Measurements from ENCODE around the gene CLUH.
"Not testable (repeated sequence)": the region's sequence is repeated elsewhere in the genome, so short reads cannot be mapped to it uniquely, and the experiment has no call there.

CLUH gene

DNA sequence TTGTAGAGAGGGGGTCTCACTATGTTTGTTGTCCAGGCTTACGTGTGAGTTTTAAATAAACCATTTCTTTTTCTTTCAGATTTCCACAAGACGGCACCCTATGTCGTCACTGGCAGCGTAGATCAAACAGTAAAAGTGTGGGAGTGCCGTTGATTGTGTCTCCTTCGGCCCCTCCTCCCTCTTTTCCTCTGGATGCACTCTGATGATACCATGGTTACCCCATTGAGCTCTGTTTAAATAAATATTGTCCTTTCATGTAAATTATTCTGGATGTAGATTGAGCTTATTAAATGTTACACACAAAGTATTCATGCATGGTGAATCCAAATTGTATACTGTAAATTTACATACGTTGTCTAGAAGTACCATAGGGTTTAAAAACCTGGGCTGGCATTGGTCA is 29.9 kb downstream of the CLUH start:
- Histone ChIP-seq H2AFZ (ENCODE audit: low read length) (no peak overlapping the region), H4K20me1 (ENCODE audit: insufficient read depth, low read length) (no peaks in the 10 kb centered on the region), H3K9me3 (replicated peaks; ENCODE audit: insufficient read depth, low read length) (no peaks in the 10 kb centered on the region), H3K79me2 (ENCODE audit: low read length) (peaks cover 10% of the 10 kb centered on the region), H3K9ac (ENCODE audit: low read length) (no peak overlapping the region), H3K27me3 (replicated peaks; ENCODE audit: insufficient read depth, low read length) (no peaks in the 10 kb centered on the region), H3K36me3 (replicated peaks; ENCODE audit: insufficient read depth, low read length) (peaks cover 15% of the 10 kb centered on the region), H3K4me3 (ENCODE audit: low read length) (no peak overlapping the region), H3F3A (ENCODE audit: insufficient read depth, low read length) (peaks cover 12% of the 10 kb centered on the region; the same call in 1 of the 2 replicates), H3K4me2 (ENCODE audit: low read depth, low read length) (no peak overlapping the region), H3K4me1 (ENCODE audit: low read length) (no peaks in the 10 kb centered on the region), H3K27ac (ENCODE audit: low read length) (no peak overlapping the region), H3K9me2 (replicated peaks; ENCODE audit: insufficient read depth, low read length) (no peaks in the 10 kb centered on the region)
- TF ChIP-seq EZH2 (optimal IDR thresholded peaks at IDR 0.05; ENCODE audit: low read depth, low read length) (no peak), EZH2phosphoT487 (IDR thresholded peaks at IDR 0.05; ENCODE audit: low read length) (no peak)
- TF ChIP-seq, protein P1, sequence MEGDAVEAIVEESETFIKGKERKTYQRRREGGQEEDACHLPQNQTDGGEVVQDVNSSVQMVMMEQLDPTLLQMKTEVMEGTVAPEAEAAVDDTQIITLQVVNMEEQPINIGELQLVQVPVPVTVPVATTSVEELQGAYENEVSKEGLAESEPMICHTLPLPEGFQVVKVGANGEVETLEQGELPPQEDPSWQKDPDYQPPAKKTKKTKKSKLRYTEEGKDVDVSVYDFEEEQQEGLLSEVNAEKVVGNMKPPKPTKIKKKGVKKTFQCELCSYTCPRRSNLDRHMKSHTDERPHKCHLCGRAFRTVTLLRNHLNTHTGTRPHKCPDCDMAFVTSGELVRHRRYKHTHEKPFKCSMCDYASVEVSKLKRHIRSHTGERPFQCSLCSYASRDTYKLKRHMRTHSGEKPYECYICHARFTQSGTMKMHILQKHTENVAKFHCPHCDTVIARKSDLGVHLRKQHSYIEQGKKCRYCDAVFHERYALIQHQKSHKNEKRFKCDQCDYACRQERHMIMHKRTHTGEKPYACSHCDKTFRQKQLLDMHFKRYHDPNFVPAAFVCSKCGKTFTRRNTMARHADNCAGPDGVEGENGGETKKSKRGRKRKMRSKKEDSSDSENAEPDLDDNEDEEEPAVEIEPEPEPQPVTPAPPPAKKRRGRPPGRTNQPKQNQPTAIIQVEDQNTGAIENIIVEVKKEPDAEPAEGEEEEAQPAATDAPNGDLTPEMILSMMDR (IDR thresholded peaks at IDR 0.05; ENCODE audit: low read length), result no peak
- no peak for DNase-seq

DNA sequence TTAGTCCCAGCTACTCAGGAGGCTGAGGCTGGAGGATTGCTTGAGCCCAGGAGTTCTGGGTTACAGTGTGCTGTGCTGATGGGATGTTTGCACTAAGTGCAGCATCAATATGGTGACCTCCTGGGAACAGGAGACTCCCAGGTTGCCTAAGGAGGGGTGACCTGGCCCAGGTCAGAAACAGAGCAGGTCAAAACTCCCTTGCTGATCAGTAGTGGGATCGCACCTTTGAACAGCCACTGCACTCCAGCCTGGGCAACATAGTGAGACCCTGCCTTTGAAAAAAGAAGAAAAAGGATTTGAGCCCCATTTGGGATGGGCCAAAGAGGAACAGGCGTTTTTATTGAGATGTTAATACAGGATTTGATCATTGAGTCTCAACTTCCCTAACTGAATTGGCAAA is 30.6 kb downstream of the CLUH start:
- H3K4me2 ChIP-seq (ENCODE audit: low read depth, low read length), result no peak overlapping the region
- peaks cover 15% of the 10 kb centered on the region for H3K36me3 ChIP-seq (replicated peaks; ENCODE audit: insufficient read depth, low read length)
- no peaks in the 10 kb centered on the region for H4K20me1 ChIP-seq (ENCODE audit: insufficient read depth, low read length)

DNA sequence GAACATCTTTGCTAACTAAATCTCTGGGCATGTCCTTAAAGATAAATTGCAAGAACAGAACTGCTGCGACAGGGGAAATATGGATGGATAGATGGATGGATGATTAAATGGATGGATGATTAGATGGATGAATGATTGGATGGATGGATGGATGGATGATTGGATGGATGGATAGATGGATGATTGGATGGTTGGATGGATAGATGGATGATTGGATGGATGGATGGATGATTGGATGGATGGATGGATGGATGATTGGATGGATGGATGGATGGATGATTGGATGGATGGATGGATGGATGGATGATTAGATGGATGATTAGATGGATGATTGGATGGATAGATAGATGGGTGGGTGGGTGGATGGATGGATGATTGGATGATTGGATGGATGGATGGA is 32.3 kb downstream of the CLUH start:
- H3K9me3 ChIP-seq (replicated peaks; ENCODE audit: insufficient read depth, low read length); H3K4me3 ChIP-seq (ENCODE audit: low read length); H3K27me3 ChIP-seq (replicated peaks; ENCODE audit: insufficient read depth, low read length); H3K27ac ChIP-seq (ENCODE audit: low read length); DNase-seq; H3F3A ChIP-seq (ENCODE audit: insufficient read depth, low read length); H3K9ac ChIP-seq (ENCODE audit: low read length); H3K9me2 ChIP-seq (replicated peaks; ENCODE audit: insufficient read depth, low read length); H2AFZ ChIP-seq (ENCODE audit: low read length); H4K20me1 ChIP-seq (ENCODE audit: insufficient read depth, low read length); H3K4me2 ChIP-seq (ENCODE audit: low read depth, low read length); H3K4me1 ChIP-seq (ENCODE audit: low read length): not testable (repeated sequence)
- Histone ChIP-seq H3K36me3 (replicated peaks; ENCODE audit: insufficient read depth, low read length) (peaks cover 20% of the 10 kb centered on the region), H3K79me2 (ENCODE audit: low read length) (peaks cover 31% of the 10 kb centered on the region)

More for the DNA sequence above, 30.6 kb downstream of the CLUH start:
- peaks cover 11% of the 10 kb centered on the region; the same call in 1 of the 2 replicates for H3F3A ChIP-seq (ENCODE audit: insufficient read depth, low read length)
- H3K4me1 ChIP-seq (ENCODE audit: low read length), result no peaks in the 10 kb centered on the region
- DNase-seq, result no peak
- H3K79me2 ChIP-seq (ENCODE audit: low read length), result peaks cover 17% of the 10 kb centered on the region
- no peaks in the 10 kb centered on the region for H3K9me2 ChIP-seq (replicated peaks; ENCODE audit: insufficient read depth, low read length)
- no peak overlapping the region for H2AFZ ChIP-seq (ENCODE audit: low read length)
- H3K27me3 ChIP-seq (replicated peaks; ENCODE audit: insufficient read depth, low read length), result no peaks in the 10 kb centered on the region
- no peak overlapping the region for H3K27ac ChIP-seq (ENCODE audit: low read length)
- no peak overlapping the region for H3K9ac ChIP-seq (ENCODE audit: low read length)
- no peak overlapping the region for H3K4me3 ChIP-seq (ENCODE audit: low read length)
- TF ChIP-seq EZH2phosphoT487 (IDR thresholded peaks at IDR 0.05; ENCODE audit: low read length), result no peak
- no peak for TF ChIP-seq EZH2 (optimal IDR thresholded peaks at IDR 0.05; ENCODE audit: low read depth, low read length)
- TF ChIP-seq, protein P1 (IDR thresholded peaks at IDR 0.05; ENCODE audit: low read length), result no peak
- no peaks in the 10 kb centered on the region for H3K9me3 ChIP-seq (replicated peaks; ENCODE audit: insufficient read depth, low read length)

DNA sequence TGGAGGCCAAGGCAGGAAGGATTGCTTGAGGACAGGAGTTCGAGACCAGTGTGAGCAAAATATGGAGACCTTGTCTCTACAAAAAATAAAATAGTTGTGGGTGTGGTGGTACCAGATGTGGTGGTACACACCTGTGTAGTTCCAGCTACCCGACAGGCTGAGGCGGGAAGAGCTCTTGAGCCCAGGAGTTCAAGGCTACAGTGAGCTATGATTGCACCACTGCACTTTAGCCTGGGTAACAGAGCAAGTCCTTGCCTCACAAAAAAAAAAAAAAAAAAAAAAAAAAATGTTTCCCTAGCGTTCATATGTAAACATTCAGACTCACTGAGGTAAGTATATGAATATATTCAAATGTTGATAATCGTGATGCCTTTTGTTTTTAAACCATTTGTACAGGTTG is 39.5 kb downstream of the CLUH start:
- Histone ChIP-seq H3K4me2 (ENCODE audit: low read depth, low read length) (no peak overlapping the region), H3K27ac (ENCODE audit: low read length) (no peak overlapping the region), H3K4me3 (ENCODE audit: low read length) (no peak overlapping the region), H3K9ac (ENCODE audit: low read length) (no peak overlapping the region), H3K36me3 (replicated peaks; ENCODE audit: insufficient read depth, low read length) (peaks cover 15% of the 10 kb centered on the region), H4K20me1 (ENCODE audit: insufficient read depth, low read length) (no peaks in the 10 kb centered on the region; the same call in 1 of the 2 replicates), H3K79me2 (ENCODE audit: low read length) (peaks cover 69% of the 10 kb centered on the region), H3K9me2 (replicated peaks; ENCODE audit: insufficient read depth, low read length) (no peaks in the 10 kb centered on the region), H3K4me1 (ENCODE audit: low read length) (no peaks in the 10 kb centered on the region), H3K27me3 (replicated peaks; ENCODE audit: insufficient read depth, low read length) (no peaks in the 10 kb centered on the region), H2AFZ (ENCODE audit: low read length) (no peak overlapping the region), H3K9me3 (replicated peaks; ENCODE audit: insufficient read depth, low read length) (no peaks in the 10 kb centered on the region), H3F3A (ENCODE audit: insufficient read depth, low read length) (peaks cover 3% of the 10 kb centered on the region; the same call in 1 of the 2 replicates)
- no peak for DNase-seq
- TF ChIP-seq, protein P1 (IDR thresholded peaks at IDR 0.05; ENCODE audit: low read length), result no peak
- no peak for TF ChIP-seq EZH2 (optimal IDR thresholded peaks at IDR 0.05; ENCODE audit: low read depth, low read length)
- no peak for TF ChIP-seq EZH2phosphoT487 (IDR thresholded peaks at IDR 0.05; ENCODE audit: low read length)

DNA sequence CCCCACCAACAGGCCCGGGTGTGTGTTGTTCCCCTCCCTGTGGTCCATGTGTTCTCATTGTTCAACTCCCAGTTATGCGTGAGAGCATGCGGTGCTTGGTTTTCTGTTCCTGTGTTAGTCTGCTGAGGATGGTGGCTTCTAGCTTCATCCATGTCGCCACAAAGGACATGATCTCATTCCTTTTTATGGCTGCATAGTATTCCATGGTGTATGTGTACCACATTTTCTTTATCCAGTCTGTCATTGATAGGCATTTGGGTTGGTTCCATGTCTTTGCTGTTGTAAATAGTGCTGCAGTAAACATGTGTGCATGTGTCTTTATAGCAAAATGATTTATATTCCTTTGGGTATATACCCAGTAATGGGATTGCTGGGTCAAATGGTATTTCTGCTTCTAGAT is 51.2 kb downstream of the CLUH start:
- H3K36me3 ChIP-seq (replicated peaks; ENCODE audit: insufficient read depth, low read length); H3K9me3 ChIP-seq (replicated peaks; ENCODE audit: insufficient read depth, low read length); H3K4me3 ChIP-seq (ENCODE audit: low read length); H3K4me1 ChIP-seq (ENCODE audit: low read length); H3K9me2 ChIP-seq (replicated peaks; ENCODE audit: insufficient read depth, low read length); H3K9ac ChIP-seq (ENCODE audit: low read length); DNase-seq; H3K27ac ChIP-seq (ENCODE audit: low read length); H2AFZ ChIP-seq (ENCODE audit: low read length); H3F3A ChIP-seq (ENCODE audit: insufficient read depth, low read length); H3K4me2 ChIP-seq (ENCODE audit: low read depth, low read length); H3K27me3 ChIP-seq (replicated peaks; ENCODE audit: insufficient read depth, low read length): not testable (repeated sequence)
- H4K20me1 ChIP-seq (ENCODE audit: insufficient read depth, low read length), result peaks cover 19% of the 10 kb centered on the region
- H3K79me2 ChIP-seq (ENCODE audit: low read length), result peaks cover 99% of the 10 kb centered on the region

DNA sequence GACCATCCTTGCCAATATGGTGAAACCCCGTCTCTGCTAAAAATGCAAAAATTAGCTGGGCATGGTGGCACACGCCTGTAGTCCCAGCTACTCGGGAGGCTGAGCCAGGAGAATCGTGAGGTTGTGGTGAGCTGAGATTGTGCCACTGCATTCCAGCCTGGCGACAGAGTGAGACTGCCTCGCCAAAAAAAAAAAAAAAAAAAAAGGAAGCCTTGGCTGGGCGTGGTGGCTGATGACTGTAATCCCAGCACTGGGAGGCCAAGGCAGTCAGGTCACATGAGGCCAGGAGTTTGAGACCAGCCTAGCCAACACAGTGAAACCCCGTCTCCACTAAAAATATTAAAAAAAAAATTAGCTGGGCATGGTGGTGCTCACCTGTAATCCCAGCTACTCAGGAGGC is 52.2 kb downstream of the CLUH start:
- not testable (repeated sequence) for H3K9me2 ChIP-seq (replicated peaks; ENCODE audit: insufficient read depth, low read length); H3K36me3 ChIP-seq (replicated peaks; ENCODE audit: insufficient read depth, low read length); H3K4me3 ChIP-seq (ENCODE audit: low read length); DNase-seq; H3K4me1 ChIP-seq (ENCODE audit: low read length); H3K9ac ChIP-seq (ENCODE audit: low read length); H3K4me2 ChIP-seq (ENCODE audit: low read depth, low read length); H3K9me3 ChIP-seq (replicated peaks; ENCODE audit: insufficient read depth, low read length); H2AFZ ChIP-seq (ENCODE audit: low read length); H3K27me3 ChIP-seq (replicated peaks; ENCODE audit: insufficient read depth, low read length); H3K27ac ChIP-seq (ENCODE audit: low read length); H3F3A ChIP-seq (ENCODE audit: insufficient read depth, low read length)
- Histone ChIP-seq H3K79me2 (ENCODE audit: low read length) (peaks cover 99% of the 10 kb centered on the region), H4K20me1 (ENCODE audit: insufficient read depth, low read length) (peaks cover 14% of the 10 kb centered on the region; the same call in 1 of the 2 replicates)

Data from MM.1S (cell line).